GM21515 (cell line): ENCODE data around the gene BOD1.
A peak's percentile ranks its signal among the peaks of the same experiment; 100 is the strongest.

Experiments
- ATAC-seq: cut with Tn5 transposase; IDR thresholded peaks from one replicate; pipeline ENCODE4 v1.9.1; 2021; ENCODE audit not compliant: unreplicated experiment

BOD1 gene

DNA sequence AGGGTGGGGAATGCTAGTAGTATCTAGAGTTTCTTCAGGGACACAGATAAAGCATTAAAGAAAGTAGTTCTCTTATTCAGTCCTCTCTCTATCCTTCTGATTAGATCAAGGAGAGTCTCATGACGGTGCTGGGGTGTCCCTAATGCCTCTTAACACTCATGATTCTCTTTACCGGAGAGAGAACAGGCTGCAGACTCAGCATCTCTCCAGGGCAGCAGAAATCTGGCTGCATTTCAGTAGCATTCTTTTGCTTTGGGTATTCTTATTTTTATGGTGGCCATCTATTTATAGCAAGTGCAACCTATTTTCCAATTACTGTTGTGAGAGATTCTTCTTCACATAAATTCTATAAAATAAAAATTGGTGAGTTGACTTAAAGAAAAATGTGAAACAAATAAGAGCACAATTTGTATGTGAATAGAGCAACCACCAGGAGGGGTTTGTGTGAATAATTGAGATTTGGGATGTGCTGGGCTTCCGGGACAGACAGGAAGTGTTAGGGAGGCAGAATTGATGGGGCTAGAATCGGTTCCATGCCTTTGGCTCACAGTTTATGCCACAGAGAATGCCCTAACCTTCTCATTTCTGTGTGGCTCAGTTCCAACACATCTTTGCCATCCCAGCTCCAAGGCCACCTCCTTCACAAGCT, 23.8 kb upstream of the BOD1 start:
- ATAC-seq, result no peak

DNA sequence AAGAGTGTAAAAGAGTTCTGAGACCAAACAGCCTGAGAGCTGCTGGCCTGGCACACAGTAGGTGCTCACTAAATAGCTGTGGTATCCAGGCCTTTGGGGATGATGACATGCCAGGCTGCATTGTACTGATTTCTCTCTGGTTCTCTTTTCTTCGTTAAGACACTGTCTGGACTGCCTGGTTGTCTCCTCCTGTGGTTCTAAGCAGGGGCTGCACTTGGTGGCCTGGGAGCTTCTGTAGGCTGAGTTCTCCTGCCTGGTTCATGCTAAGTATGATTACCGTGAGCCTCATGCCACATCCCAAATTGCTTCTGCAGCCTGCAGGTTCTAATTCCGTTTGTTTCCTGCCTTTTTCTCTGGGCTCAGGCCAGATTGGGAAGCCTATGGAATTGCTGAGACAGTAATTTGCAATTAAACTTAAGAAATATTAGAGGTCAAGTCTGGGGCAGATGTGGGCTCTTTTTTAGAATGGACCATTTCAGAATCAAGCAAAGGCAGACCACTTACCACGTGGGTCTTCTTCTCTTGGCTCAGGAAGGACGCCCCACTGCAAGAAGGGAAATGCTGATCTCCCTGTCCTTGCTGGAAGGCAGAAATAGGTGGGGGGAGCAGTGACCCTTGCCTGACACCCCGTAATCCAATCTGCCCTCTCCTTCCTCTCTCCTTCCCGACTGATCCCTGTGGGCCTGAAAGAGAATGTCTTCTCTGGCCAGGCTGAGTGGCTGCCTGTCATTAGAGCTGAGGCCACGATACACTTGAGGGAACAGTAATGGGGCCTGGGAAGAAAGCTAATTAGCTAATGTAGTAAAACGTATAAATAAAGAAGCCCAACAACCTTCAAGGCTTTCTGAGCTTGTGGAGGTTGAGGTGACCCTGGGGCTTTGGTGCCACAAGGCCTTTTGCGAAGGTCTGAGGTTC, 21.9 kb upstream of the BOD1 start:
- no peak for ATAC-seq

DNA sequence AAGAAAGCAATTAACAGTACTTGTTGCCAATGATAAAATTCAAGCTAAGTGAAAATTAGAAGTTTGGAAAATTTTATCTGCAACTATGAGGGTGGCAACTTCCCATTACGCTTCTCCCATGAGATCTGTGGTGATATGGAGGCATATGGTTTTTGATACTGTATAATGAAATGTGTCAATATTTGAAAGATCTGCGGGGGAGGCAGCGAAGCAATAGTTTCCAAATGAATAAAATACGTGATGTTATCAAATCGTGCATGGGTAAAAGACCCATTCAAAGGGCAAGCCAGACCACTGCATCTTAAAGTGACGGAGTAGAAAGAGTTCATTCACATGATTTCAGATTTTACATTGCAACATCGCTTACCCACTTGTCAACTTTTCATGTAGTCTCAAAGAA, 20.9 kb upstream of the BOD1 start:
- no peak for ATAC-seq

DNA sequence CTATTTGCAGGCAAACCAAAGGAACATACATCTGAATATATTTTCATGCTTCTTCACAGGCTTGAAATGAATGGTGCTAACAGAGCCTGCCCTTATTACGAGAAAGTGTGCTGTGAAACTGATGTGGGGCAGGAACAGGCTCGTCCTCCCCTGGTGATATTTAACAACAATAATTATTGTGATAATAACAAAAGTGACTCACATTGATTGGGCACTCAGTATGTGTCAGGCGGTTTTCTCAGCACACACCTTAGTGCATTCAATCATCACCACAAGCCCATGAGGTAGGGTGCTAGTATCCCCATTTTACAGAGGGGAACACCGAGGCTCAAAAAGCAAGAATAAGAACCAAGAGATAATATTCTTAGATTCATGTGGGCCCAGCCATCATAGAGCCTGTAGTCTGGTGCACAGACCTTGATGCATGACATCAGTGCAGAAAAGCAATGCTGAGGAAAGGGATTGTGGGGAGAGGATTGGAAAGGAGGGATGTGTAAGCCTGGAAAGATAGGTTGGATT, 18.1 kb upstream of the BOD1 start:
- no peak for ATAC-seq

DNA sequence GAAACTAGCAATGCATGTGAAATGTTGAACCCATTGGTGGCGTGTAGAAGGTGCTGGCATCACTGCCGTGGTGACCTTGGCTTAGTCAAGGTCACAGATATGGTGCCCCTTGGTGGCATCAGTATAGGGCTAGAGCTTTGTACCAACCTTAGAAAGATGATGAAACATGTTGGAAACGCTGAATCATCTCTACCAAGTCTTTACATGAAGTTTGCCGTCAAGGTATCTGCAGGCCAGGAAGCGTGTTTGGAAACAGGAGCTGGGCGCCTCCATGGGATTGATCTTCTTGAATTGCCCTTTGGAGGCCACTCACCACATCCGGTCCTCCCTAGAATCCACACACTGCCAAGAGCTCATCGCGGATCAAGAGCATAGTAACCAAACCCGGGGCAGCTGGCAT, 16.9 kb upstream of the BOD1 start:
- no peak for ATAC-seq

DNA sequence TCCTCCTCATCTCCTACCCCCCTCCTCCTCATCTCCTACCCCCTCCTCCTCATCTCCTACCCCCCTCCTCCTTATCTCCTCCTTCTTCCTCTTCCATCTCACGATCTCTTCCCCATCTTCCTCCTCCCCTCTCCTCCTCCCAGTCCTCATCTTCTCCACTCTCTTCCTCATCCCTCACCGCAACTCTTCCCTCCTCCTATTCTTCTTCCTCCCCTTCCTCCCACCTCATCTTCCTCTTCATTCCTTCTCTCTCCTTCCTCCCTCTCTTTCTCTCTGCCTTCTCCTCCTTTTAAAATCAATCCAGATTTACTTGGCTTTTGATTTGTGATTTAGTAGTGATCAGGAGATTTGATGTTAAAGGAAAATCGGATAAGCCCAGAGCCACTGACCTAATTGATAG, 15.0 kb upstream of the BOD1 start:
- ATAC-seq, result no peak

DNA sequence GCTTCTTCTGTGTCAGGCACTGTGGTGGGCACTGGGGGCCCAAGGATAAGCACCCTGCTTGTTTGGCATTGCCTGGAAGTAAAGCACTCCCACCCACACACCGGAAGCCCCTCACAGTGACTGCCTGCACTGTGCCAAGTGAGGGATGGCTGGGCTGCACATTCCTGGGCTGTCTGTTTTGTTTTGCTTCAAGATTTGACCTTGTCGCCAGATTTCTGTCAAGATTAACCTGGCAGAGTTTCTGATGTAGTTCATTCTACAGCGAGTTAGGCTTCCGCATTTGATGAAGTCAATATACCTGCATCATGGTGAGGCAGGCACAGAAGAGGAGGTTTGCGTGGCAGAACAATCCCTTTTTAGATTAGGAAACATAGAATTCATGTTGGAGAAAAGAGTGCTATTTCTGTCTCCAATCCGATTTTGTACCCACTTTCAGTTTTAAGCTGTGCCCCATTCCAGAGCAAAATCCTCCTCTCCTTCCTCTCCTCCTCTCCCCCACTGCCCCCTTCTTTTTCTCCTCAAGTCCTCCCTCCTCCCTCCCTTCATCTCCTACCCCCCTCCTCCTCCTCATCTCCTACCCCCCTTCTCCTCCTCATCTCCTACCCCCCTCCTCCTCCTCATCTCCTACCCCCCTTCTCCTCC, 14.4 kb upstream of the BOD1 start:
- ATAC-seq, result no peak

DNA sequence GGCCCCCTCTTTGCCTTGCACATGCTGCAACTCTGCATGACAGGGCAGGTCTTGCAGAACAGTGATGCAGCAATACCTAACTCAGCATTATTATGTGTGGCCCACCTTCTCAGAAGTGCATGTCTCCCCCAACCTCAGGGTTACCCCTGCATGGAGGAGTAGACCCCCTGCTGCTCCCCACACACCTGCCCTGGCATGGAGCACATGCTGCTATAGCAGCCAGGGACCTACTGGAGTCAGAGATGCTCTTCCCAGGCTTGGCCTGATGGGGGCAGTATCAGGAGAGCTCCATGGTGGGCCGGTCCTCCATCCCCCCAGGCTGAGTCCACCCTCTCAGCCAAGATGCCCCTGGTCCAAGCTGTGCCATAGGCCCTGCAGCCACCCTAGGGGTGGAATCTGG, 13.2 kb upstream of the BOD1 start:
- no peak for ATAC-seq

DNA sequence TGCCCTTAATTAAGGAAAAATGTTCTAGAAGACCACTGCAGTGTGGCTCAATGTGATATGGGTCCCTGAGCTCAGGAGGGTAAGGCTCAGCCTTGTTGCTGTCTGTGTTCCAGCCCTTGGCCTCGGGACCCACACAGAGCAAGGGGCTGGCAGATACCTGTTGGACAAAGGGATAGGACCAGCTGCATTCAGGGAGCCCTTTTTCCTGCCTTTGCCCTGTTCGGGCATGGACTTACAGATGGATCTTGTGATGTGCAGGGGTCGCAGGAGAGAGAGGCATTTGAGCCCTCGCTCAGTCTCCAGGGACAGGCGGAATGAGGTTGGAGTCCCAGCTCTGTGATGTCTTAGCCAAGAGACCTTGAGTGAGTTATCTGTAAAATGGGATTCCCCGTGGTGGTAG, 12.1 kb upstream of the BOD1 start:
- ATAC-seq, result no peak

DNA sequence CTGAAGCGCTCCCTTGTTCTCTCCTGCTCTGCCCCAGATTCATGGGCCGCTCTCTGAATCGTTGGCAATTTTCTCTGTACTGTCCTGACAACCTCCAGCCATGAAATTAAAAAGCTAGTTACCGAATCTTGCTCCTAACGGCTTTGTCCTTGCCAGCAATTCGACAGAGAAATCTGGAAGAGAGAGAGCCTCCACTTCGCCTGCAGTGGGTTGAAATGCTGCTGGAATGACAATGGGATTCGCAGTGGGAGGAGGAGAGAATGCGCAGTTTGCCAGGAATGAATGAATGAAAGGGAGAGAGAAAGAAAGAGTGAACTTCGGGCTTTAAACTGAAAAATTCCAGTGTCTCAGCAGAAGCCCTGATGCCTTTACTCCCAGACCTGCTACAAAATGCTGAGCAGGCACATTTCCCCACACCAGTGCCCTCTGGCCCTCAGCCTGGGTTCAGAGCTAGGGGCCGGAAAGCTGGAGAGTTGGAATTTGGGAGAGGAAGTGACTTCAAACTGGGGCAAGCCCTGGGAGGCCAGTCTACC, 11.5 kb upstream of the BOD1 start:
- no peak for ATAC-seq

DNA sequence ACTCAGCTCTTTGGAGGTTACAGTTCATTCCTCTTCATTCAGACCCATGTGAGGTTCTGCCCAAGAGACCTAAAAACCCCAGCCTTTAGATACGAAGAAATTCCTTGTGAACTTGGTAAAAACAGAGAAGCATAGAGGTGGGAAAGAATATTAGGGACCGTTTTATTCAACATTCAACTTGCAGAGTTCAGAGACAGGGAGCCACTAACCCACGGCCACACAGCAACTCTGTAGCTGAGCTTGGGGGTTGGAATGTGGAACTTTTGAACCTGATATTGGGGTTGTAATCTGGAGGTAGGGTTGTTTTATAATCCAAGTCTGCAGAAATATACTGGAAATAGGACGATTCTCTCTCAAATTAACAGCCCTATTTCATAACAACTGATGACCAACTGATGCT, 10.8 kb upstream of the BOD1 start:
- ATAC-seq, result no peak

DNA sequence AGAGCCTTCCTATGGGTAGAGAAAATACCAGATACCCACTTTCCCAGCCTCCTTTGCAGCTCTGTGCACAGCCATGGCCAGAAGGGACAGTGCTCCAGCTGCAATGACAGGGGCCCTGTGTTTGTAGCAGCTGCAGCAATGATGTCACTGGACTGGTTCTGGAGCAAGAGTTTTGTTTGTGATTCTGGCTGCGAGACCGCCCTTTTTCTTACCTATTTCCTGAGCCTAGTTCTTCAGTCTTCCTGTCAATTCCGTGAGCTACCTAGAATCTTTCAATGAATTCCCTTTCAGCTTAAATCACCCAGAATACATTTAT, 10.0 kb upstream of the BOD1 start:
- ATAC-seq, result no peak

DNA sequence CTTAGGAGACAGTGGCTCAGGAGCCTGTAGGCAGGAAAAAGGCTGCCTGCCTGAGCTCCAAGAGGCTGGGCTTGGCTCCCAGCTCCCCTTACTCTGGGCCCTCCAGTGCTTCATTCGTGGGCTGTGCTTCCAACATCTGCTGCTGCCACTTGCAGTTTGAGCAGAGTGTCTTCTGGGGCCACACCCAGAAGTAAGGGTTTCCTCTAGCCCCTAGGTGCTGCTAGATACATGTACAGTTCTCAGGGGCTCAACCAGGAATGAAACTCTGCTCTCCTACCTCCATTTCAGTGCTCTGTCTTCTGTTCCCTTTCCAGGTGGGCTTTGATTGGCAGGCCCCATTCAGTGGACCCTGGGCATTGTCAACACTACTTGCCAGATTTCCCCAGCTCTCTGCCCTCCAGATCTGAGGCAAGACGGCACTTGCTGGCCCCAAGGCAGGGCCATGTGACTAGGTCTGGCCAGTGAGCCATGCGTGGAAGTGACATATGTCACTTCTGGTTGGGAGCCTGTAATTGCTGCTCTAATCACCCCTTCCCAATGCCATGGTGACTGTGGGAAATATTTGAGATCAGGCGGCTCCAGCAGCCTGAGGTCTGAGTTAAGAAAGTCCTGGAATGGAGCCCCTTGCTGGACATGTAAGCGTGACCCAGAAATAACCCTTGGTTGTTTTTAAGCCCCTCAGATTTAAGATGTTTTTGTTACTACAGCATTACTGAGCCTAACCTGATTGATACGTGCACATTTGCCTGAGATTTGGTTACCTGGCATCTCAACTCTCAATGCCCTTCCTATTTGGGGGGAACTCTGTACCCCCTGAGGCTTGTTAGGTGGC, 9.4 kb upstream of the BOD1 start:
- peak; percentile 75 for ATAC-seq

DNA sequence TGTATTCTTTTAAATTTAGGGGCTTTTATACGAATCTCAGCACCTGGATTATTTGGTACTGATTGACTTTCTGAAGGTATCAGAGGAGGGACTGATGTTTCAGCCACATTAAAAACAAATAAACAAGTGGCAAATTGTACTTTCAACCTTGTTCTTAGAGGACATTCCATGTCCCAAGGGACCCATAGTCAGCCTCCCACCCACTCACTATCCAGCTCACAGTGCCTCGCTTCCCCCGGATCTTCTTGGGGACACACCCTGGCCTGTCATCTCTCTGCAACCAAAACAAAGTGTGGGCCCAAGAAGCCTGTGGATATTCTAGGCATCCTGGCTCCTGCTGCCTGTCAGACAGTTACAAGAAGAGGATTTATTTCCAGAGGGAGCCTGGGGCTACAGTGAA, 8.8 kb upstream of the BOD1 start:
- ATAC-seq, result no peak

DNA sequence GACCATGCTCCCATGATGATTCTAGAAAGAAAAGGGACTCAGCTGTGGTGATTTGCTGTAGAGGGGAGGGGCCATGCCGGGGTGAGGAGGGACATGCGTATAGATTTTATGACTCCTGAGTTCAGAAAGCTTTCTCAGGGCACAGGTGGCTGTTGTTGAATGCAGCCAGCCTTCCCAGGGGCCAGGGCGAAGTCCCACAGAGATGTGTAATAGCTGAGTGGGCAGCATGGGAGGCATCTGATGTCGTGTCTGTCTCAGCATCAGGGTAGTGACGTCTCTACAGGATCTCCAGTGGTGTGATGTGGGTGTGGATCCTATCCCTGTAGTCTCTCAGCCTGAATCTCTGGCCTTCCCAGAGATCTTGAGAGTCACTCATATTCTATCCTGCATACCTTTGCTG, 7.8 kb upstream of the BOD1 start:
- ATAC-seq, result no peak

DNA sequence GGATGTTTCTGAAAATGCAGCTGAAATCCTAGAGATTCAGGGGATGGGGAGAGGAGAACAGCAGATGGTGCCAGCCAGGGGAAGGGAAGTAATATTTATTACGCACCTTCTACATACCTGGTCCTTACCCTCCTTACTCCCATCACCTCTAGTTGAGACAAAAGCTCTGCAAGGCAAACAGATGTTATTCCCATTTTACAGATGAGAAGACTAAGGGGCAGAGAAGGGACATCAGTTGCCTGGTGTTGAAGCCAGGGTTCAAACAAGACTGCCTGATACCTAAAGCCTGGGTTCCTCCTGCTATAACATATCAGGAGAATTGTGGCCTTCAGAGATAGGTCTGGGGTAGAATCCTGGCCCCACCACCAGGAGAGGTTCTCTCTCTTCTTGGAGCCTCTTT, 7.3 kb upstream of the BOD1 start:
- no peak for ATAC-seq

DNA sequence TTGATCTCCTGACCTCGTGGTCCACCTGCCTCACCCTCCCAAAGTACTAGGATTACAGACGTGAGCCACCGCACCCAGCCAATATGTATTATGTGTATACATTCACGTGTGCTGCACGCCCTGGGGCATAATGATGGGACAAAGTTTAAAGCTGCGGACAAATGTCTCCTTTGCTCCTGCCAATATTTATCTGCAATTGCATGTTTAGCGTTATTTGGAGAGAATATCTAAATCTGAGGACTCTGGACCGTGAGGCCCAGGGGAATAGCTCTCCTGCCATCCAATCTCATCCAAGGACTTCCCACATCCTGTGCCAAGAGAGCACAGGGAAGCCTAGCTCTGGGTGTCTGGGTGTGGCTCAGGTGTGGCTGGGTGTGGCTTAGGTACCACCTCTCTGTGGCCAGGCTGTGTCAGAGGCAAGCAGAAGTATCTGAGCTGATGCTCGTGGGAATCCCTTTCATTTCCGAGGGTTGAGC, 6.9 kb upstream of the BOD1 start:
- no peak for ATAC-seq

DNA sequence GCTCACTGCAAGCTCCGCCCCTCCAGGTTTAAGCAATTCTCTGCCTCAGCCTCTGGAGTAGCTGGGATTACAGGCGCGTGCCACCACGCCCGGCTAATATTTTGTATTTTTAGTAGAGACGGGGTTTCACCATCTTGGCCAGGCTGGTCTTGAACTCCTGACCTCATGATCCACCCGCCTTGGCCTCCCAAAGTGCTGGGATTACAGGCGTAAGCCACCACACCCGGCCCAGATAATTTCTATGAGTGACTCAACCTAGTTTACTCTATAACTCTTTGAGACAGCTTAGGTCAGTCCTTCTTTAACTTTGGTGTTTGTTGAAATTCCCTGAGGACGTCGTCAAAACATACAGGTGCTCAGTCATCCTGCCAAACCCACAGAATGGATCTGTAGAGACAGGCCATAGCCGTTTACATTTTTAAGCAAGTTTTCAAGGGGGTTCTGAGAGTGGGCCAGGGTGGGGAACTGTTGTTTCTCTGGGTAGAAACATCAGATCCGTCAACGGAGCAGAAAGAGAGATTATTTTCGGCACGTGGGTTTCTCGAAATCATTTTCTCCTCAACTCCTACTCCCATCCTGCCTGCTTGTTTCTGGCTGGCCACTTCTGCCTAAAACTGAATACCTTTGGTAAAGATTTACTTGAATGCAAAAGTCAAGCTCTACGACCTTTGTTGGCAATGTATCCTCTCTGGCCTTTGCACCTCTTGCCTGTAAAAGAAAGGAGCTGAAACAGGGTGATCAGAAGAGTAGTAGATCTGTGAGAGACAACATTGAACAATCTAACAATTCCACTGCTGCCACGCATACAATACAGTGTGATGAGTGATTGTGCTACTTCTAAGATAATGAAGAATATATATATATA, 6.0 kb upstream of the BOD1 start:
- ATAC-seq, result no peak

DNA sequence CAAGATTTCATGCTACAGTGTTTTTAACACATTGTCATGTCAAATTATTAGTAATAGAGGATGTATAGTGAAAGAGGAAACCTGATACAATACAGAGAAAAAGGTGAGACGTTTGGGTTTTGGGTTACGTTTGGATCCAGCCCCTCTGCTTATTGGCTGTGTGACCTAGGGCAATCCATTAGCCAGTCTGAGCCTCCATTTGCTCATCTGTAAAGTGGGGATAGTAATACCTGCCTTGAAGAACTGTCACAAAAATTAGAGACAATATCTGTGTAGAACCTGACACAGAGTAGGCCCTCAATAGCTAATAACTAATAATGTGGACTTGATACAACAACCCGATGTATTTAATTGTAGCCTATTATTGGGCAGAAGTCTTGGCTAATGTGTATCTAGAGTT, 4.3 kb upstream of the BOD1 start:
- no peak for ATAC-seq
